ENCODE measurements around the gene GSS. TPM values are rescaled to one million over a fixed set of nuclear protein-coding genes. Genes with fewer than 3 reads are reported as not detected.
A peak's percentile ranks its signal among the peaks of the same experiment; 100 is the strongest.

The GSS gene
- total RNA-seq, 6 donors from 2014 or later, result 26.1 to 106 (median 34.3) TPM

GRCh38 chr20:34926581-34926980 is 29.0 kb downstream of the GSS start:
- no peak overlapping the region for H3K4me3 ChIP-seq
- no peak overlapping the region for H3K27ac ChIP-seq
- H3K4me1 ChIP-seq, result peaks cover 5 to 10% (median 8%) of the 10 kb centered on the region in 4 donors
- no peaks in the 10 kb centered on the region for H3K27me3 ChIP-seq
- peaks cover 20 to 90% (median 57%) of the 10 kb centered on the region in 4 donors for H3K36me3 ChIP-seq
- 91 to 100% methylated on average over 1 of the region's 1 CpG for WGBS, 2 donors
- DNase-seq, result no peak
- TF ChIP-seq POLR2AphosphoS5 (IDR thresholded peaks at IDR 0.05) (no peak), CTCF (IDR thresholded peaks at IDR 0.05) (no peak), EP300 (IDR thresholded peaks at IDR 0.05) (no peak), POLR2A (IDR thresholded peaks at IDR 0.05) (no peak)
- no peak for ATAC-seq (ENCODE audit: low FRiP score in 2 of 2)
- no peaks in the 10 kb centered on the region for H3K9me3 ChIP-seq

- Histone ChIP-seq H3K36me3 (peaks cover 20 to 94% (median 62%) of the 10 kb centered on the region in 4 donors), H3K27ac (no peak overlapping the region), H3K27me3 (no peaks in the 10 kb centered on the region), H3K9me3 (no peaks in the 10 kb centered on the region), H3K4me1 (peaks cover 5 to 16% (median 8%) of the 10 kb centered on the region in 4 donors), H3K4me3 (no peak overlapping the region)
- DNase-seq (no peak), ATAC-seq (ENCODE audit: low FRiP score in 2 of 2) (no peak)
- 100% methylated on average over 1 of the region's 1 CpG for WGBS, 2 donors
- TF ChIP-seq EP300 (IDR thresholded peaks at IDR 0.05) (no peak), POLR2A (IDR thresholded peaks at IDR 0.05) (no peak), POLR2AphosphoS5 (IDR thresholded peaks at IDR 0.05) (no peak), CTCF (IDR thresholded peaks at IDR 0.05) (no peak)
Observed at GRCh38 chr20:34925981-34926380, 29.6 kb downstream of the GSS start.

- WGBS, 2 donors, result 95 to 100% methylated on average over 3 of the region's 3 CpGs
- ATAC-seq (ENCODE audit: low FRiP score in 2 of 2), result no peak
Observed at GRCh38 chr20:34925341-34925740, 30.3 kb downstream of the GSS start.

GRCh38 chr20:34923414-34923813 is 32.2 kb downstream of the GSS start:
- Histone ChIP-seq H3K36me3 (peaks cover 13 to 96% (median 55%) of the 10 kb centered on the region in 4 donors), H3K27me3 (no peaks in the 10 kb centered on the region), H3K9me3 (no peaks in the 10 kb centered on the region), H3K4me3 (no peak overlapping the region), H3K4me1 (peaks cover 5 to 17% (median 8%) of the 10 kb centered on the region in 4 donors), H3K27ac (peak overlapping the region; percentile 36 to 77 (median 68))
- TF ChIP-seq POLR2A (IDR thresholded peaks at IDR 0.05) (no peak), POLR2AphosphoS5 (IDR thresholded peaks at IDR 0.05) (no peak), CTCF (IDR thresholded peaks at IDR 0.05) (no peak), EP300 (IDR thresholded peaks at IDR 0.05) (no peak)
- WGBS, 2 donors, result 79 to 94% methylated on average over 2 of the region's 2 CpGs
- no peak for DNase-seq
- ATAC-seq (ENCODE audit: low FRiP score in 2 of 2), result no peak

More at GRCh38 chr20:34925341-34925740, 30.3 kb downstream of the GSS start:
- Histone ChIP-seq H3K9me3 (no peaks in the 10 kb centered on the region), H3K27me3 (no peaks in the 10 kb centered on the region), H3K27ac (no peak overlapping the region), H3K4me1 (peaks cover 5 to 17% (median 8%) of the 10 kb centered on the region in 4 donors), H3K4me3 (no peak overlapping the region), H3K36me3 (peaks cover 20 to 95% (median 67%) of the 10 kb centered on the region in 4 donors)
- no peak for DNase-seq
- TF ChIP-seq CTCF (IDR thresholded peaks at IDR 0.05), result no peak
- no peak for TF ChIP-seq POLR2A (IDR thresholded peaks at IDR 0.05)
- no peak for TF ChIP-seq POLR2AphosphoS5 (IDR thresholded peaks at IDR 0.05)
- TF ChIP-seq EP300 (IDR thresholded peaks at IDR 0.05), result no peak

Data from upper lobe of left lung (tissue), 6 donors.